GM18498 (cell line): Measurements from ENCODE around the gene ARHGAP21.

Experiments
- ATAC-seq: cut with Tn5 transposase; IDR thresholded peaks from one replicate; pipeline ENCODE4 v1.9.1; 2021; ENCODE audit warnings: mild to moderate bottlenecking, moderate library complexity; ENCODE audit not compliant: unreplicated experiment

The ARHGAP21 gene

DNA sequence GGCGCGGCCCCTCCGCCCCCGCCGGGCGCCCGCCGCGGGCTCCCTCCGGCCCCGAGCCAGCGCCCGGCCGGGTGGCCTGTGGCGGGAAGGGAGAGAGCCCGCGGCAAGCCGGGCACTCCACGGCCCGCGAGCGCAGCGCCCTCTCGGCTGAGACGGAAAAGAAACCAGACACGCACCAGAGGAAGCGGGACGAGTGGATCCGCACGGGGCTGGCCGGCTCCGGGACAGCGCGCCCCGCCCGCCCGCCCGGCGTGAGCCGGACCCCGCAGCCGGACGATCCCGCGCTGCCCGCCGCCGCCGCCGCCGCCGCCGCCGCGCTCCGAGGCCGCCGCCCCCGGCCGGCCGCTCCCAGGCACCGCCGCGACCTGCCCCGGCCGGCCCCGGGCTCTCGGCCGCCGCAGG lies 300 bp downstream of the ARHGAP21 start:
- ATAC-seq: peak; percentile 29

DNA sequence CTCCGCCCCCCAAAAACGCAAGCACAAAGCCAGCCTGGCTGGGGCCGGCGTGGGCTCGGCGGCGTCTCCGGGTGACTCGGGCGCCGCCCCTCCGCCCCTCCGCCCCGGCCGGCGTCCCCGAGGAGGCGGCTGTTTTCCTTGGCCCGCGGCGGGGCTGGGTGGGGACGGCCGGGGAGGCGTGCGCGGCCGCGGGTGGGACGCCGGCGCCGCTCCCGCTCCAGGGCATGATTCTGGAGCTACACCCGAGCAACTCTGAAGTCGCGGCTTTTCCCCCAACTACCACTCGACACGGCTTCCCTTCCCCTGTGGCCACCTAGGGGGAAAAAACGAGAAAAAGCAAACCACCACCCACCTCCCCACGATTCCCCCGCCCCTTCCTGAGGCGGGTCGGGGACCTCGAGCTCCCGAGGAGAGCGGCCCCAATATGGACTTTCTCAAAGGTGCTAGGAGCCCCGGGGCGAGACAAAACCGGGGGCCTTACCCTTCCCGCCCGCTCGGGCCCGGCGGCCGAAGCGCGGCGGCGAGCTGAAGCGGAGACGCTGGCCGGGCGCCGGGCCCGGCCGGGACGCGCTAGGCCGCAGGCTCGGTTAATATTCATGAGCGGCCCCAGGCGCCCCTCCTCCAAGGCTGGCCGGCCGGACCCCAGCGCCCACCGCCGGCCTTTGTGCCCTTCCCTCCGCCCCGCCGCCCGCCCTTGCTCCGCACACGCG lies 856 bp downstream of the ARHGAP21 start:
- ATAC-seq: peak; percentile 36

DNA sequence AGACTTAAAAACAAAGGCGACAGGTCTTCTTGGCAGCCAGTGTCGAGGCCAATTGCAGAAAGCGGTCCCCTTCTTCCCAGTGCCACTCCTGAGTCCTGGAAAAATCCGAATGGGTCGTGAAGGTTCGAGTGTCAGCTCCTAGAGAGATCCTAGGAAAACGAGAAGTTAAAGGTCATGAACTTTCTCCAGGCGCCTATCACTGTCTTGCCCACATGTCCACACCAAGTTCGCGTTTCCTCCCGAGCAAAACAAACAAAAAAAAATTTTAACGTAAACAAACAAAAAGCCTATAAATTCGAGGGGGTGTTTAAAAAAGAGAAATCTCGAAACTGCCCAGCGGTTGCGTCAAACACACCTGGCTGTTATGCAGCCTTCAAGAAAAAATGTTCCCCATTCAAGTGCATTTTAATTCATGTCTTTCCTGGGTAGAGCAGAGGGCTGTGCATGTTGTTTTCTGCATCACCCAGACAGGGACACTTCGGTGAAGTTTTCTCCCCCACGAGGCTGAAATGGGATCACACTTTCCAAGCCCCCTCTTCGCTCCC lies 1.5 kb downstream of the ARHGAP21 start:
- no peak for ATAC-seq

DNA sequence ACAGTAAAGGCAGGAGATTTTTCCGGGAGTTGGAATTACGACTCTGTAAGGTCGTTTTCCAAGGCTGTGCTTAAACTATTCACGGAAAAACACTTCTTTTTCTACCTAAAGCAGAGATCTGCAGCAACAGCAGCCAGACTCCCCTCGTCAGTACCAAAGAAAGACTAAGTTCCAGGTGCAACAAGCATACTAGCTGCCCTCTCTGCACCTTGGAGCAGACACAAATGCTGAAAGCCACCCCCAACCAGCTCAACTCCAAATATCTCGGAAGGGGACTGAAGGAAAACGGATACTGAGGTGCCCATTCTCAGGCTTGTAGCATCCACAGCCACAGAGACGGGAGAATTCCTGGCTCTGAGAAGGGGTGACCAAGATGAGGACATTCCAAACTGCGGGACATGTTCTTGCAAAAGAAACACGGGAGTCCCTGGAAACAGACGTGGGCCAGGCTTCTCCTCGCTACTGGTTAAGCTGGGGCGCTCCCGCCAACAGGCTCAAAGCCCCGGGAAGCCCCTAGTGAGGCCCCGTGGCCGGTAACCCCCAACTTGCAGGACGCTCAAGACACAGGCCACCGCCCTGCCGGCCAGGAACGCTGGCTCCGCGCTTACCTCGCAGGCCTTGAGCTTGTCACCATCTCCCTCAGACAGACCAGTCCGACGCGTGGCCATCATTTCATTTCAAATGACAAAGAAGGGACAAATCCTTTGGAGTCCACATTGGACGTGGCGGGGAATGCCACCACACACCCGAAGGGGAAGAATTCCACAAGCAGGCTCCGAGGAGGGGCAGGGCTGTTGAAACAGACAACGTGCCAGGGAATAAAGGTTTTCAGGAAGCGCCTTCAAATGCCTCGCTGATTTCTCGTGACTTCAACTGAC lies 2.2 kb downstream of the ARHGAP21 start:
- ATAC-seq: no peak

DNA sequence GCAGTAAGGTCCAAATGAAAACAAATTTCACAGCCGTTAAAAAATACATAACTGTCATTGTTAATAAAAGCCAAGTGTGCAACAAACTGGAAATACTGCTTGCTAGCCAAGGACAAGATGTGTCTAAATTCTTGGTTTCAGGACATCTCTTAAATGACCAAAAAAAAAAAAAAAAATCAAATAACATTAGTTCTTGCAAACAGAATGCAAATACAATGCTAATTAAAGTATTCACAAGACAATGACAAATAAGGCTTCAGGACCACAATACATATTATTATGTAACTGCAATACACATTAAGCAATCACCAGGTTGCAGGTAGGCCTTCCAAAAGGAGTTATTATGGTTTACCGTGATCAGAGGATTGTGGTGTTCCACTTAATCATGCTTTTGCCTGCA lies 3.6 kb downstream of the ARHGAP21 start:
- ATAC-seq: no peak

DNA sequence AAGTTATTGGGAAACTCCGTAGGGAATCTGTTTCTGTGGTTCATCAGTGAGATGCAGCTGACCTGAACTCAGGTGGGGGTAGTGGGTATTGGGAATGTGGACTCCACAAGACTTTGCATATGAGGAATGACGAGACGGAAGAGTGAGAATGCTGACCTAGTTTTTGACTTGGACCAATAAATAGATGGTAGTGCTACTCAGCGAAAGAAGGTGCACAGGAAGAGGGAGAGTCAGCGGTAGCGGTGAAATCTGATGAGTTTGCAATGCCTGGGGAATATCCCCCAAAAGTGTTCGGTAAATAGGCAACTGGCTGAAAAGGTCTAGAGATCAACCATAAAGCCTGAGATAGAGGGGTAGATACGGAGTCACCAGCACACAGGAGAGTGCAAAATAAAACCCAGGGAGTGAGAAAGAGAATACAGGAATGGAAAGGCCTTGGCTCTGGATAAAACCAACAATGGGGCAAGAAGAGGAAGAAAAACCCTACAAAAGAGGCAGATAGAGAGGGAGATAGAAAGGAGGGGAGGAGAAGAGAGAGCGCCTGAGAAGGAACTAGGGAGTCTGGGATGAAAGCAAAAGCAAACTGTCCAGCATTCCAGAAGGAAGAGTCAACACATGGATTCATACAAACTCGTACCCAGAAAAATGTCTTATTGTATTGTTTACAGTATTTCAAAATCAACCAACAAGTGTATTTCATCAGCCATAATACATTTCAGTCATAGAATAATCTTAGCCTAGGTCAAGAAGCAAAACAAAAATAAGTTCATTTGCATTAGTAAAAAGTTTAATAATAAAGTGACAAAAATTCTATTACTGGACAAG lies 5.4 kb downstream of the ARHGAP21 start:
- no peak for ATAC-seq

DNA sequence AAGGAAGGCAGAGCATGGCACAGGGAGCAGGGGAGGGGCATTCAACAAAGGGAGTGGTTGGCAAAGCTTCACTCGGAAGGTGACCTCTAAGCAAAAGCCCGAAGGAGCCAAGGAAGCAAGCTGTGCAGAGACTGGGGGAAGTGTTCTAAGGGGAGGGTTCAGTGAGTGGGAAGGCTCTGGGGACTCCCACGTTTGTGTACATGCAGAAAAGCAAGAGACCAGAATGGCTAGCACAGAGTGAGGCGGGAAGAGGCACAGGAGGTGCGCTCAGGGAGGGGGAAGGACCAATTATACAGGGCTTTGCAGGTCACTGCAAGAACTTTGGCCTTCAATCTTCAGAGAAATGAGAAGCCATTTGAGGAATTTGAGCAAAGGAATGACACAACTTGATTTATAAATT lies 7.4 kb downstream of the ARHGAP21 start:
- ATAC-seq: no peak

DNA sequence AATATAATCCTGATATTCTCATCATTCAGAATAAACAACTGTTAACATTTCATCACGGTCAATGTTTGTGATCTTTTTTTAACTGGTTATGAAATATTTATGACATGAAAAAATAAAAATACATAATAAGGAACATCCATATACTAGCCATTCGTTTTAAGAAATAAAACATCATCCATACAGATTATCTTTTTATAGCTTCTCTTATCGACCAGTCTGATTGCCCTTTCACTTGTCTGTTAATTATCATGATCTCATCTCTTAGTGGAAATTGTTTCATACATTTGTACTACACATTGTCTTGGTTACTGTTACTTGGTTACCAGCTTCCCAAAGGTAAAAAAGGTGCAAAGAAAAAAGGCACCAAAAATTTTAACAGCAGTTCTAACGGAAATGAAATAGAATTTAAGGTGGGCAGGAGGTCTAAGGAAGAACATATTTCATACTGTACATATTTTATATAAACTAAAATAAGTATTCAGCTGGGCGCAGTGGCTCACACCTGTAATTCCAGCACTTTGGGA lies 8.4 kb downstream of the ARHGAP21 start:
- no peak for ATAC-seq

DNA sequence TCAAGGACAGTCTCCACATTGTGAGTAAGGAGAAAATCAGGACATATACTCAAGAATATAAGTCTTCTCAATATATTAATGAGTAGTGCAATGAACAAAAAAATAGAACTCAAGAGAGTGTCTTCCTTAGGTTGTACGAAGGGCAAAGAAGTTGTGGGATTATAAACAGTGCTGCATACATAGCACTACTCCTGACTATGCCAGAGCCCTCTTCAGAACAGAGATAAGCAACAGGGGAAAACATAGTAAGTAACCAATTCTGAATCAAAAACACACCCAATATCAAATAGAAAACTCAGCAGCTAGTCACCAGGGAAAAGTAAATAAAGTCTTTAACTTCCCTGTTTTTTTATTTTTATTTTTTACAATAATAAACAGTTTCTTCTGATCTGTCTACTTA lies 10.6 kb downstream of the ARHGAP21 start:
- ATAC-seq: no peak

DNA sequence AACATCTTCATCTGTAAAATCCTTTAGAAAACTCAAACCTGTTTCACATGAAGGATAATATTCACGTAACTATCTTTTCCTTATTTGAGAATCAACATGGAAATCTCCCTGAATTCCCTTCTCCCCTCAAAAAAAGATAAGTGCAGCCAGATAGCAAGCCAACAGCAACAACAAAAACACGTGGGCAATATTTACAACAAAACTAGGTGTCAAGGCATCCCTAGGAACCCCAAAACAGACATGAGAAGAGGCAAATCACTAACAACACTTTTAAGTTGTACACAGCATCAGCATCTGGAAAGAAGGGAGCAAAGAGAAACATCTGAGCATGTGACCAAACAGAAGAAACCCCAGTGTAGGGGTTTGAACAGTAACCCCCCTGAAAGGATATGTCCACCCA lies 12.2 kb downstream of the ARHGAP21 start:
- no peak for ATAC-seq

DNA sequence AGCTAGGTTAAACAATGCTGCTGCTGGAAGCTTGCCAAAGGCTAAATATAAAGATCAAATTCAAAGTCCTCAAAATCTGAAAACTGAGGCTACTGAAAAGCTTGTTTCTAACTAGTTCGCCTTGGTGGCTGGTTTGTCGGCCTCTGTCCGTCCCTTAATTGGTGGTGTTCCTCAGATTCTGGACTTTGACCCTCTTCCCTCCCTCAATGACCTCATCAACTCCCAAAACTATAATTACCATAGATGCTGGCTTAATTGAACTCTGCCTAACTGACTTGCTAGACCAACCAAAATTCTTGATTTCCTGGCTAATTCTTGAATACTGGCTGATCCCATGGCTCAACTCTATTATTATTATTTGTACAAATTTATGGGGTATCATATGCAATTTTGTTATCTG lies 15.6 kb downstream of the ARHGAP21 start:
- ATAC-seq: no peak

DNA sequence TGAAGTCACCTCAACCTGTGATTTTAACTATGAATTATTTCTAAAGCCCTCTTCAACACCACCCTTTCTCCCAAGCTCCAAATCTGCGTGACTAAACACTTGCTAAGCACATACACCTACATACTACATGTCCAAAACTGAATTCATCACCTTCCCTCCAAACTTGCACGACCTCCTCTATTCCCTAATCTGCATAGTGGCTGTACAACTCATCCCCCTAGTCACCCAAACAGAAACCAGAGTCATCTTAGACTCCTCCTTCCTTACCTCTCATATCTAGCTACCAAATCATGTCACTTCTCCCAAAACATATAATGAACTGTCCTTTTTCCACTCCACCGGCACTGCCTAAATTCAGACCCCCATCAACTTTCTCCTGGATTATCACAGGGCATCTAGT lies 16.2 kb downstream of the ARHGAP21 start:
- ATAC-seq: peak; percentile 64

DNA sequence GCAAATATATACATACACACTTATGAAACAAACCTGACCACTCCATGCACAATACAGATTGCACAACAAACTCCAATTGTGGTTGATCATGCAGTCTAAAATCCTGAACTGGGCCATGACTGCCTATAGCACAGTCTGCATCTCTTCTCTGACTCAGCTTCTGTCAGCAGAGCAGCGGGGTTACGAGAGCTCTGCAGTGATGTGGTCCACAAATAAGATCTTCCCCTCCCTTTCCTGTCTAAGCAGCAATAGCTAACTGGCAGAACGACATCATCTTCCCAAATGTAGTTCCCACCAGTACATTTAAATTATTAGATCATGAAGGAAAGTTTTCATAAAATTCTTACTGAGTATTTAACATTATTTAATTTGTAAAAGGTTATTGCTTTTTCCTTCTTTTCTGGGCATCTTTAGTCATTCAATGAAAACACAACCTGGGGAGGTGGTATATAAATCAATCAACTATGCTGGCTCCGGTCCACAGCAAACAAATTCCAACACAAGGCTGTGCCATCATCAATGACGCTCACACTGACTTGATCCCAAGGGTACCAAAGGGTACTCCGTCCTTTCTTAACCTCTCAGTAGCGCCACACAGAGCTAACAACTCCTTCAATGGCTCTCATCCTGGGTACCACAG lies 17.1 kb downstream of the ARHGAP21 start:
- no peak for ATAC-seq

DNA sequence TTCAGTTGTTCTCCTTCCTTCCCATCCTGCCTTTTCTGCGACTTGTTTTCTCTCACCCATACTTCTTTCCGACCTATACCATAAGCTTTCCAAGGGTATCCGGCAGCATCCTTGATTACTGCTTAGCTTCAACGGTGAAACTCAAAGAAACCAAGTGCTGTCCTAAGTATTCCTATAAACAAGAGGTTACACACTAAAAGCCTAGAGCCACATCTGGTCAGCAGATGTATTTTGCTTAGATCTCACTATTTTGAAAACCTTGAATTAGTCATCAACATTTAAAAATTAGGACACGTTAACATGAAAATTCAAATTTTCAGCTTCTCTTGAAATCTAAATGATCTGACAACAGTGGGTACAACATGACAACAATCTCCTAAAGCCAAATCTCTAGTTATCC lies 20.0 kb downstream of the ARHGAP21 start:
- no peak for ATAC-seq

DNA sequence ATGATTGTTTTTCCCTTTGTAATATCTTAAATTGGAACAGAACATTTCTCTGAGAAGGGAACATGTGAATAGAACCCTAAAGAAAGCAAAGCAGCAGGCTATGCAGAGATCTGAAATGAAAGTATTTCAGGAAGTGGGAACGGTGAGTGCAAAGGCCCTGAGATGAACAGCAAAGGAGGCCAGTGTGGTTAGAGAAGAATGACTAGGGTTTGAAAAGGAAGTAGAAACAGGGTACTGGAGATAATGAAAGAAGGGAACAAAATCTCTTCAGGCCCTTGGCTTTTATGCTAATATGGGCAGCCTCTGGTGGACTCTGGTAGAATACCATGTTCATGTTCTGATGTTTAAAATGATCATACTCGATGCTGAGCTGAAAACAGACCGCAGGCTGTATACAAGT lies 22.2 kb downstream of the ARHGAP21 start:
- ATAC-seq: peak; percentile 94

DNA sequence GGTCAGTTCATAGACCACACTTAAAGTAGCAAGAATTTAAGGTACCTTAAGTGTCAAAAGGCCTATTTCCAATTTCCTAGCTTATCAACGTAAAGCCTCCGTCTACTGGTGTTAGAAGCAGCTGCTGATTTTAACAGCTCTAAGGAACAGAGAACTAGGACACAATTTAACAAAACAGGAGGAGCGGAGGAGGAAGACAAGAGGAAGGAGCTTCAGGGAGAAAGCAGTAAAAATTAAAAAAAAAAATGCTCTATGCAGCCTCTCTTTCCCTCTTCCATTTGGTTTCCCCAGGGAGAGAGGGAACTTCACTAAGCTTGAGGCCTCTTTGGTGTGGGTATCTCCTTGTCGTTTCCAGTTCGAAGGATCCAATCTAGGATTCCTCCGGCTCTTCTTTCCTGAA lies 22.7 kb downstream of the ARHGAP21 start:
- no peak for ATAC-seq

DNA sequence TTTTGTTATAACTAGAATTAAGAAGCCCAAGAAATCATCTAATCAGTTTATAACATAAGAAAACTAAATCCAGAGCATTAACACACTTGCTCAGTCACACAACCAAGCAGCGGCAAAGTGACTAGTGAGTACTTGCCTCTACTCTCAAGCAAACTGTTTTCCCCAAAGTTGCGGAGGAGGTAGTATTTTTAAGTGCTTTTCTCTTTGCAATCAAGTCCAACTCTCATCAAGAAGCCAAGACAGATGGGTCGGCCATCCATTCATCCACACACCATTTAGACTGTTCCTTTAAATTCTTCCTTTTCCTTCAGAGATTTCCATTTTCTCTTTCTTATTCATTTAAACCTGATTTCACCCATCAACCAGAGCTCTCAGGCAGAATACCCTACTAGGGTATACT lies 25.4 kb downstream of the ARHGAP21 start:
- no peak for ATAC-seq

DNA sequence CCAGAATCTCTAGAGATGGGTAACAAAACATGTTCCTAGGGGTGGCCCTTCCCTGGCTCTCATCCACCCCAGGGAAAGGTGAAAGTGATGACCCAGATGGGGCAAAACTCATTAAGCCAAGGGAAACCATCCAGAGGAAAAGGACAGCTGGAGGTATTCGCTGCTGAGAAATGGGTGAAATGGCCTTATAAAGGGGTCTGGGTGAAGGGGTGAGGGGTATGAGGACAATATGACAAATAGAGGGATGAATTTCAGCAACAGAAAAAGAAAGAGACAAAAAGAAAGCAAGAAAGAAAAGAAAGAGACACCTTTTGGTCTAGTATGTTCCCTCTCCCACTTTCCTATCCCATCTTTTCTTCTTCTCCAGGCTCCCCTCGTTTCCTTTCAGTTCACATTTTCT lies 26.6 kb downstream of the ARHGAP21 start:
- ATAC-seq: no peak

DNA sequence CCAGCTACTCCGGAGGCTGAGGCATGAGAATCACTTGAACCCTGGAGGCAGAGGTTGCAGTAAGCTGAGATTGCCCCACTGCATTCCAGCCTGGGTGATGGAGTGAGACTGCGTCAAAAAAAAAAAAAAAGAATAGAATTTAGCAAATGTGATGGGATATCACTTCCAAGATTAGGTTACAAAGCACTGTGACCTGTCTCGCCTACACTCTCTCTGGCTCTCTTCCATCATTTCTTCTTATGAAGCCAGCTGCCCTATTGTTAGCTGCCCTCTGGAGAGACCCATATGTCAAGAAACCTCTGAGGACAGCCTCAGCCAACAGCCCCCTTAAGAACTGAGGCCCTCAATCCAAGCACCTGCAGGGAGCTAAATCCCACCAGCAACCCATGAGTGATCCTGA lies 28.2 kb downstream of the ARHGAP21 start:
- no peak for ATAC-seq

DNA sequence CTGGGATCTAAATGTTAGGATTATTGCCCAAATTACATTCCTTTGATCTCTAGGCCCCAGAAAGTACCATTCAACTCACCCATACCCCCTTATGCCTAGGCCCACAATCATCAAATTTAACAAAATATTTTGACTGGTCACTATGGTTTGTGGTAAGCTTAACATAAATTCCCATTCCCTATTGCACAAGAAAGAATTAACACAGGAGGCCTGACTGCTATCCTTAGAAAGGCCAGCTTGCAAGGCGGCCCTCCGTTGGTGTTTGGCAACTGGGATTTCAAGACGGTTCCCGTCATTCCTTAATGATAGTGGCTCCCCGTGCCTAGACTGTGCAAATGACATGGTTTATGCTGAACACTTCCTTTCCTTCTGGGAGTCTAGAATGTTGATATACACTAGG lies 29.6 kb downstream of the ARHGAP21 start:
- ATAC-seq: no peak
